ENCODE data around the gene ANKRD23. TPM values are rescaled to one million over a fixed set of nuclear protein-coding genes. Genes with fewer than 3 reads are reported as not detected.
A peak's percentile ranks its signal among the peaks of the same experiment; 100 is the strongest.

The ANKRD23 gene
- total RNA-seq, 1 donor from 2014 or later: 1.9 TPM

- Mint-ChIP-seq H3K4me1 (ENCODE audit: low read depth) (no peaks in the 10 kb centered on the region), H3K4me3 (ENCODE audit: unreplicated experiment) (no peak overlapping the region), H3K36me3 (ENCODE audit: low read depth) (peaks cover 9% of the 10 kb centered on the region), H3K27ac (ENCODE audit: unreplicated experiment) (no peak overlapping the region), H3K27me3 (ENCODE audit: low read depth) (no peaks in the 10 kb centered on the region), H3K9me3 (ENCODE audit: low read depth) (no peaks in the 10 kb centered on the region)
- DNase-seq (ENCODE audit: low spot score): no peak
- TF ChIP-seq CTCF (IDR thresholded peaks at IDR 0.05): no peak
These were observed 3.0 kb upstream of the ANKRD23 start for GRCh38 chr2:96846825-96847224.

- Mint-ChIP-seq H3K9me3 (ENCODE audit: low read depth) (no peaks in the 10 kb centered on the region), H3K27me3 (ENCODE audit: low read depth) (no peaks in the 10 kb centered on the region), H3K36me3 (ENCODE audit: low read depth) (peaks cover 6% of the 10 kb centered on the region), H3K4me3 (ENCODE audit: unreplicated experiment) (no peak overlapping the region), H3K4me1 (ENCODE audit: low read depth) (no peaks in the 10 kb centered on the region), H3K27ac (ENCODE audit: unreplicated experiment) (no peak overlapping the region)
- DNase-seq (ENCODE audit: low spot score): peak; percentile 72
- no peak for TF ChIP-seq CTCF (IDR thresholded peaks at IDR 0.05)
These were observed 586 bp upstream of the ANKRD23 start for GRCh38 chr2:96844405-96844808.

GRCh38 chr2:96842600-96842999, 1.2 kb downstream of the ANKRD23 start:
- peak; percentile 90 for DNase-seq (ENCODE audit: low spot score)
- H3K27me3 Mint-ChIP-seq (ENCODE audit: low read depth): no peaks in the 10 kb centered on the region
- no peaks in the 10 kb centered on the region for H3K9me3 Mint-ChIP-seq (ENCODE audit: low read depth)
- peaks cover 4% of the 10 kb centered on the region for H3K36me3 Mint-ChIP-seq (ENCODE audit: low read depth)
- no peak for TF ChIP-seq CTCF (IDR thresholded peaks at IDR 0.05)
- no peaks in the 10 kb centered on the region for H3K4me1 Mint-ChIP-seq (ENCODE audit: low read depth)
- no peak overlapping the region for H3K27ac Mint-ChIP-seq (ENCODE audit: unreplicated experiment)
- H3K4me3 Mint-ChIP-seq (ENCODE audit: unreplicated experiment): no peak overlapping the region

GRCh38 chr2:96841701-96842495, 1.9 kb downstream of the ANKRD23 start:
- no peaks in the 10 kb centered on the region for H3K9me3 Mint-ChIP-seq (ENCODE audit: low read depth)
- H3K4me3 Mint-ChIP-seq (ENCODE audit: unreplicated experiment): no peak overlapping the region
- TF ChIP-seq CTCF (IDR thresholded peaks at IDR 0.05): no peak
- peaks cover 1% of the 10 kb centered on the region for H3K36me3 Mint-ChIP-seq (ENCODE audit: low read depth)
- peak; percentile 72 for DNase-seq (ENCODE audit: low spot score)
- H3K27ac Mint-ChIP-seq (ENCODE audit: unreplicated experiment): no peak overlapping the region
- H3K4me1 Mint-ChIP-seq (ENCODE audit: low read depth): no peaks in the 10 kb centered on the region
- no peaks in the 10 kb centered on the region for H3K27me3 Mint-ChIP-seq (ENCODE audit: low read depth)

- no peaks in the 10 kb centered on the region for H3K9me3 Mint-ChIP-seq (ENCODE audit: low read depth)
- H3K36me3 Mint-ChIP-seq (ENCODE audit: low read depth): peaks cover 1% of the 10 kb centered on the region
- no peak for TF ChIP-seq CTCF (IDR thresholded peaks at IDR 0.05)
- no peak overlapping the region for H3K4me3 Mint-ChIP-seq (ENCODE audit: unreplicated experiment)
- H3K4me1 Mint-ChIP-seq (ENCODE audit: low read depth): no peaks in the 10 kb centered on the region
- H3K27me3 Mint-ChIP-seq (ENCODE audit: low read depth): no peaks in the 10 kb centered on the region
- peak; percentile 77 for DNase-seq (ENCODE audit: low spot score)
- H3K27ac Mint-ChIP-seq (ENCODE audit: unreplicated experiment): no peak overlapping the region
These were observed 3.7 kb downstream of the ANKRD23 start for GRCh38 chr2:96839875-96840850.

All from chondrocyte (in vitro differentiated cells).